ENCODE data around the gene MED27.
A peak's percentile ranks its signal among the peaks of the same experiment; 100 is the strongest.

The MED27 gene

DNA sequence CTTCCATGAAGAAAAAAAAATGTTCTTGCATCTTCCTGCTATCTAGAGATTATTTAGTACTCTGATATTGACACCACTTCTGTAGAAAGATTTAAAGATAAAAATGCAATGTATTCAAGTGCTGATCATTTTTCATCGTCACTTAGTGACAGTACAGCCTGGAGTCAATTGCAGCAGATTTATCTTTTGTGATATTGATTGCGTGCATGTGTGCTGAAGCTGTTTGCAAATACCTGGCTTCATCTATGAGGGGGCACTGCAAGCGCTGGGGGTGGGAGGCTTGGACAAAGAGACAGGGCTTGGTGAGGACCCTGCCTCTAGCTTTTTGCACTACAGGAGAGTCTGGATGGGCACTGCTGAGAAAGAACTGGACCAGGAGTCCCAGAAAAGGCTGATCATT lies 38.0 kb upstream of the MED27 start:
- no peak for TF ChIP-seq POLR2AphosphoS5 (IDR thresholded peaks at IDR 0.05; ENCODE audit: low read depth)
- TF ChIP-seq, protein P1, sequence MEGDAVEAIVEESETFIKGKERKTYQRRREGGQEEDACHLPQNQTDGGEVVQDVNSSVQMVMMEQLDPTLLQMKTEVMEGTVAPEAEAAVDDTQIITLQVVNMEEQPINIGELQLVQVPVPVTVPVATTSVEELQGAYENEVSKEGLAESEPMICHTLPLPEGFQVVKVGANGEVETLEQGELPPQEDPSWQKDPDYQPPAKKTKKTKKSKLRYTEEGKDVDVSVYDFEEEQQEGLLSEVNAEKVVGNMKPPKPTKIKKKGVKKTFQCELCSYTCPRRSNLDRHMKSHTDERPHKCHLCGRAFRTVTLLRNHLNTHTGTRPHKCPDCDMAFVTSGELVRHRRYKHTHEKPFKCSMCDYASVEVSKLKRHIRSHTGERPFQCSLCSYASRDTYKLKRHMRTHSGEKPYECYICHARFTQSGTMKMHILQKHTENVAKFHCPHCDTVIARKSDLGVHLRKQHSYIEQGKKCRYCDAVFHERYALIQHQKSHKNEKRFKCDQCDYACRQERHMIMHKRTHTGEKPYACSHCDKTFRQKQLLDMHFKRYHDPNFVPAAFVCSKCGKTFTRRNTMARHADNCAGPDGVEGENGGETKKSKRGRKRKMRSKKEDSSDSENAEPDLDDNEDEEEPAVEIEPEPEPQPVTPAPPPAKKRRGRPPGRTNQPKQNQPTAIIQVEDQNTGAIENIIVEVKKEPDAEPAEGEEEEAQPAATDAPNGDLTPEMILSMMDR (IDR thresholded peaks at IDR 0.05; ENCODE audit: insufficient read depth, low read length), result no peak
- TF ChIP-seq, protein P2, sequence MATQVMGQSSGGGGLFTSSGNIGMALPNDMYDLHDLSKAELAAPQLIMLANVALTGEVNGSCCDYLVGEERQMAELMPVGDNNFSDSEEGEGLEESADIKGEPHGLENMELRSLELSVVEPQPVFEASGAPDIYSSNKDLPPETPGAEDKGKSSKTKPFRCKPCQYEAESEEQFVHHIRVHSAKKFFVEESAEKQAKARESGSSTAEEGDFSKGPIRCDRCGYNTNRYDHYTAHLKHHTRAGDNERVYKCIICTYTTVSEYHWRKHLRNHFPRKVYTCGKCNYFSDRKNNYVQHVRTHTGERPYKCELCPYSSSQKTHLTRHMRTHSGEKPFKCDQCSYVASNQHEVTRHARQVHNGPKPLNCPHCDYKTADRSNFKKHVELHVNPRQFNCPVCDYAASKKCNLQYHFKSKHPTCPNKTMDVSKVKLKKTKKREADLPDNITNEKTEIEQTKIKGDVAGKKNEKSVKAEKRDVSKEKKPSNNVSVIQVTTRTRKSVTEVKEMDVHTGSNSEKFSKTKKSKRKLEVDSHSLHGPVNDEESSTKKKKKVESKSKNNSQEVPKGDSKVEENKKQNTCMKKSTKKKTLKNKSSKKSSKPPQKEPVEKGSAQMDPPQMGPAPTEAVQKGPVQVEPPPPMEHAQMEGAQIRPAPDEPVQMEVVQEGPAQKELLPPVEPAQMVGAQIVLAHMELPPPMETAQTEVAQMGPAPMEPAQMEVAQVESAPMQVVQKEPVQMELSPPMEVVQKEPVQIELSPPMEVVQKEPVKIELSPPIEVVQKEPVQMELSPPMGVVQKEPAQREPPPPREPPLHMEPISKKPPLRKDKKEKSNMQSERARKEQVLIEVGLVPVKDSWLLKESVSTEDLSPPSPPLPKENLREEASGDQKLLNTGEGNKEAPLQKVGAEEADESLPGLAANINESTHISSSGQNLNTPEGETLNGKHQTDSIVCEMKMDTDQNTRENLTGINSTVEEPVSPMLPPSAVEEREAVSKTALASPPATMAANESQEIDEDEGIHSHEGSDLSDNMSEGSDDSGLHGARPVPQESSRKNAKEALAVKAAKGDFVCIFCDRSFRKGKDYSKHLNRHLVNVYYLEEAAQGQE (IDR thresholded peaks at IDR 0.05; ENCODE audit: insufficient replicate concordance, low read depth), result no peak
- DNase-seq (ENCODE audit: low read depth in 1 of 2, low spot score in 1 of 2), result no peak
- Histone ChIP-seq H3K4me3 (replicated peaks; ENCODE audit: insufficient read depth, low read length) (no peak overlapping the region), H3K27me3 (ENCODE audit: insufficient read depth, poor library complexity, severe bottlenecking) (peaks cover 3% of the 10 kb centered on the region), H3K27ac (replicated peaks) (no peak overlapping the region)

DNA sequence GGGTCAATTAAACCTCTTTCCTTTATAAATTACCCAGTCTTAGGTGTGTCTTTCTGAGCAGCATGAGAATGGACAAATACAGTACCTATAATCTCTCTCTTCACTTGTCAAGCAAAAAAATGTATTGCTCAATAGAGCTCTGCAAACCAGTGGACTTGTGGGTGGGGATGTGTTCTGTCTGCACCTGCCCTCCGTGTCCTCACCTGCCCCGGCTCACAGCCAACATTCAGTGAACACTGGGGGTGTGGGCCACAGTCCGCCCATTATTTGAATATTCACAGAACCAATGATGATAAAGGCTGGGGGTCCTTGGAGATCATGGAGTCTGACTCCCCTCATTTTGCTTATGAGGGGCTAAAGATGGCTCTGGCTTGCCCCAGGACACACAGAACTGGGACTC lies 36.9 kb upstream of the MED27 start:
- Histone ChIP-seq H3K27ac (replicated peaks) (no peak overlapping the region), H3K4me3 (replicated peaks; ENCODE audit: insufficient read depth, low read length) (no peak overlapping the region), H3K27me3 (ENCODE audit: insufficient read depth, poor library complexity, severe bottlenecking) (peaks cover 3% of the 10 kb centered on the region)
- no peak for DNase-seq (ENCODE audit: low read depth in 1 of 2, low spot score in 1 of 2)
- TF ChIP-seq, protein P2 (IDR thresholded peaks at IDR 0.05; ENCODE audit: insufficient replicate concordance, low read depth), result no peak

DNA sequence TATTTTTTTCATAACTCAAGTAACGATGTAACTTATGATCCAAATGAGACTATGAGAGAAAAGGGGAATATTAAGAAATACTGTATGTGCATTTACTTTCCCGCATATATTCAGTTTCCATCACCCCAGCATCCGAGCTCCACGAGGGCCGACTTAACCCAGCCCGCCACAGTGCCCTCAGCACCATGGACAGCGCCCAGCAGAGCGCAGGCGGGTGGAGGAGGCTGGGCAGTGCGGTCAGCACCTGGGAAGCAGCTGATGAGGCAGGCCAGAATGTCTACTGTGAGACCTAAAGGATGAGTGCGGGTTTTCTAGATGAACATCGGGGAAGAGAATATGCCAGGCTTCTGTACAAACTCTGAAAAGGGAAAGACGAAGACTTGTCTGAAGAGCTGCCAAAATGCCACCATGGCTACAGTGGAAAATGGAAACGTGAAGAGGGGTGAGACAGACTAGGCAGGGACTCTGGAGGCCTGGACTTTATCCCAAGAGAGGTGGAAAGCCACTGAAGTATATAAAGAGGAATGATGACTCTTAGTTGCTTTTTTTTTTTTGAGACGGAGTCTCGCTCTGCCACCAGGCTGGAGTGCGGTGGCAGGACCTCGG lies 34.5 kb upstream of the MED27 start:
- no peak overlapping the region for H3K27ac ChIP-seq (replicated peaks)
- DNase-seq (ENCODE audit: low read depth in 1 of 2, low spot score in 1 of 2), result peak; percentile 34 to 38
- TF ChIP-seq, protein P2 (IDR thresholded peaks at IDR 0.05; ENCODE audit: insufficient replicate concordance, low read depth), result peak; percentile 100
- TF ChIP-seq, protein P1 (IDR thresholded peaks at IDR 0.05; ENCODE audit: insufficient read depth, low read length), result no peak
- no peaks in the 10 kb centered on the region for H3K27me3 ChIP-seq (ENCODE audit: insufficient read depth, poor library complexity, severe bottlenecking)
- H3K4me3 ChIP-seq (replicated peaks; ENCODE audit: insufficient read depth, low read length), result no peak overlapping the region

DNA sequence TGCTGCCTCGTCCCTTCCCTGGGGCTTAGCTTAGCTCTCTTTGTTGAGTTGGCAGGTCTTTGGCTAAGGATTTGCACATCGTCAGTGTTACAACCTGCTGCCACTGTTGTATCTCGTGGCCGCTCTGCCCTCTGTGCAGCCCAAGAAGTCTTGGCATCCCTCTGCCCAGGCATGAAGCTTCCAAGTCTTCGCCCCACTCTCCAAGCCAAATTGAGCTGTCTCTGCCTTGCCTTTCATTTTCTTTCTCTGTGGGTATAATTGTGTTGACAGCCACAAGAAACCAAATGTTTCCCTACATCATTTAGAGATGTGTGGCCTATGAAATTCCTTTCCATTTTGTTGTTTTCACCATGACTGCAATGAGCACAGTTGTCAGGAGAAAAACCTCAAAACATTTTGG lies 29.6 kb upstream of the MED27 start:
- H3K27me3 ChIP-seq (ENCODE audit: insufficient read depth, poor library complexity, severe bottlenecking), result no peaks in the 10 kb centered on the region
- H3K27ac ChIP-seq (replicated peaks), result no peak overlapping the region
- no peak for DNase-seq (ENCODE audit: low read depth in 1 of 2, low spot score in 1 of 2)
- no peak overlapping the region for H3K4me3 ChIP-seq (replicated peaks; ENCODE audit: insufficient read depth, low read length)
- TF ChIP-seq GABPA (IDR thresholded peaks at IDR 0.05; ENCODE audit: low read depth) (no peak), SPI1 (IDR thresholded peaks at IDR 0.05; ENCODE audit: borderline replicate concordance, low read depth) (no peak), POLR2AphosphoS5 (IDR thresholded peaks at IDR 0.05; ENCODE audit: low read depth) (no peak)
- TF ChIP-seq, protein P1 (IDR thresholded peaks at IDR 0.05; ENCODE audit: insufficient read depth, low read length), result no peak
- TF ChIP-seq, protein P2 (IDR thresholded peaks at IDR 0.05; ENCODE audit: insufficient replicate concordance, low read depth), result no peak

Data from HL-60 (cell line).